ENCODE measurements around the gene NOC4L. TPM values are rescaled to one million over a fixed set of nuclear protein-coding genes. Genes with fewer than 3 reads are reported as not detected.

The NOC4L gene
- total RNA-seq, 1 experiment from 2014 or later: 62.5 TPM

DNA sequence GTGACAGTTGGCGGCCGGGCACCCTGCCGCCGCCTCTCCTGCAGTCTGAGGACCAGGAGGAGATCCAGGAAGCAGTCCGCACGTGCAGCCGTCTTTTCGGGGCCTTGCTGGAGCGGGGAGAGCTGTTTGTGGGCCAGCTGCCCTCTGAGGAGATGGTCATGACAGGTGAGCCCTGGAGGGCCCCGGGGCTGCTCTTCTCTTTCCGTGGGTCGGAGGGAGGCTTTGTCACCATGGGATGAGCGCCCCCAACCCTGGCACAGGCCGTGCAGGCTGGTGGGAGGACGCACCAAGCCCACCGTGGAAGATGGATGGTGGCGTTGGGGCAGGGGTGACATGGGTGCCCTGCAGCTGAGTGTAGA, 532 bp downstream of the NOC4L start:
- CTCF ChIA-PET: interaction anchor here (0.6 to 1.0 kb wide), 3 partner anchors 9 to 267 kb away, joined by 3 to 7 read pairs (median 3); no protein-coding TSS in a partner anchor
- Mint-ChIP-seq H3K4me3 (ENCODE audit: low read depth, unreplicated experiment) (peak overlapping the region; percentile 95), H3K27me3 (ENCODE audit: unreplicated experiment) (no peaks in the 10 kb centered on the region), H3K9me3 (ENCODE audit: low read depth, unreplicated experiment) (no peaks in the 10 kb centered on the region), H3K36me3 (ENCODE audit: insufficient read depth, unreplicated experiment) (peaks cover 74% of the 10 kb centered on the region), H3K4me1 (ENCODE audit: low read depth, unreplicated experiment) (peaks cover 20% of the 10 kb centered on the region), H3K27ac (ENCODE audit: unreplicated experiment) (peak overlapping the region; percentile 99)
- no TSS peak for BruUV-seq (replicated peaks)
- intact Hi-C loops (cut with micrococcal nuclease; ENCODE audit: unreplicated experiment): no loop called here
- TF ChIP-seq, protein P1, sequence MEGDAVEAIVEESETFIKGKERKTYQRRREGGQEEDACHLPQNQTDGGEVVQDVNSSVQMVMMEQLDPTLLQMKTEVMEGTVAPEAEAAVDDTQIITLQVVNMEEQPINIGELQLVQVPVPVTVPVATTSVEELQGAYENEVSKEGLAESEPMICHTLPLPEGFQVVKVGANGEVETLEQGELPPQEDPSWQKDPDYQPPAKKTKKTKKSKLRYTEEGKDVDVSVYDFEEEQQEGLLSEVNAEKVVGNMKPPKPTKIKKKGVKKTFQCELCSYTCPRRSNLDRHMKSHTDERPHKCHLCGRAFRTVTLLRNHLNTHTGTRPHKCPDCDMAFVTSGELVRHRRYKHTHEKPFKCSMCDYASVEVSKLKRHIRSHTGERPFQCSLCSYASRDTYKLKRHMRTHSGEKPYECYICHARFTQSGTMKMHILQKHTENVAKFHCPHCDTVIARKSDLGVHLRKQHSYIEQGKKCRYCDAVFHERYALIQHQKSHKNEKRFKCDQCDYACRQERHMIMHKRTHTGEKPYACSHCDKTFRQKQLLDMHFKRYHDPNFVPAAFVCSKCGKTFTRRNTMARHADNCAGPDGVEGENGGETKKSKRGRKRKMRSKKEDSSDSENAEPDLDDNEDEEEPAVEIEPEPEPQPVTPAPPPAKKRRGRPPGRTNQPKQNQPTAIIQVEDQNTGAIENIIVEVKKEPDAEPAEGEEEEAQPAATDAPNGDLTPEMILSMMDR (IDR thresholded peaks at IDR 0.05; ENCODE audit: unreplicated experiment): no peak
- DNase-seq: no peak

DNA sequence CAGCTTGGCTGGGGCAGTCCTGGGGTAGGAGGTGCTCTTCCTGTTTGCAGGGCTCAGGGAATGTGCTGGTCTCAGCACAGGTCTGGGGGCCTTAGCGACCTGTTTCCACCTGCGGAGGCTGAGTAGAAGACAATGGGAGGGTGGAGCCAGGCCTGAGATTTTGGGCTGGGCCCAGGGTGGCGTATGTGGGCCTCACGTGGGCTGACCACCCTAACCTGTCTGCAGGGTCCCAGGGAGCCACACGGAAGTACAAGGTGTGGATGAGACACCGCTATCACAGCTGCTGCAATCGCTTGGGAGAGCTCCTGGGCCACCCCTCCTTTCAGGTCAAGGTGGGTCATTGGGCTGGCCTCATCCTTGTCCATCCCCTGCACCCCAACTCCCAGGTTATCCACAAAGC, 1.1 kb downstream of the NOC4L start:
- Mint-ChIP-seq H3K27ac (ENCODE audit: unreplicated experiment) (peak overlapping the region; percentile 99), H3K27me3 (ENCODE audit: unreplicated experiment) (no peaks in the 10 kb centered on the region), H3K36me3 (ENCODE audit: insufficient read depth, unreplicated experiment) (peaks cover 69% of the 10 kb centered on the region), H3K4me3 (ENCODE audit: low read depth, unreplicated experiment) (peak overlapping the region; percentile 95), H3K9me3 (ENCODE audit: low read depth, unreplicated experiment) (no peaks in the 10 kb centered on the region), H3K4me1 (ENCODE audit: low read depth, unreplicated experiment) (peaks cover 20% of the 10 kb centered on the region)
- BruUV-seq (replicated peaks): no TSS peak
- intact Hi-C loops (cut with micrococcal nuclease; ENCODE audit: unreplicated experiment): no loop called here
- CTCF ChIA-PET: interaction anchor here (0.6 to 1.0 kb wide), 3 partner anchors 9 to 266 kb away, joined by 3 to 7 read pairs (median 3); no protein-coding TSS in a partner anchor
- DNase-seq: no peak
- TF ChIP-seq, protein P1 (IDR thresholded peaks at IDR 0.05; ENCODE audit: unreplicated experiment): no peak

DNA sequence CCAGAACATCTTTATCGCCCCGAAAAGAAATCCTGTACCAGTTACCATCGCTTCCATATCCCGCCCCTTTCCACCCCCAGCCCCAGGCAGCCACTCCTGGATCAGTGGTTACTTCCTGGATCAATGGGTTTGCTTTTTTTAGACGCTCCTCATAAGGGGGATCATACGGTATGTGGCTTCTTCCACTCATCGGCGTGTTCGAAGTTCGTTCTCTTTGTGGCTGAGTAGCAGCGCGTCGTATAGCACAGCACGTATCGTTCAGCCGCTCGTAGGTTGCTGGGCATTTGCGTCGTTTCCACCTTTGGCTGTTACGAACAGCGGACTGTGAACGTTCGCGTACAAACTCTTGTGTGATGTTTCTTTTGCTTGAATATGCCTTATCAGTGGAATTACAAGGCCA, 1.8 kb downstream of the NOC4L start:
- H3K4me1 Mint-ChIP-seq (ENCODE audit: low read depth, unreplicated experiment): peaks cover 20% of the 10 kb centered on the region
- CTCF ChIA-PET: no interaction called here
- TF ChIP-seq, protein P1 (IDR thresholded peaks at IDR 0.05; ENCODE audit: unreplicated experiment): no peak
- H3K9me3 Mint-ChIP-seq (ENCODE audit: low read depth, unreplicated experiment): no peaks in the 10 kb centered on the region
- H3K36me3 Mint-ChIP-seq (ENCODE audit: insufficient read depth, unreplicated experiment): peaks cover 61% of the 10 kb centered on the region
- DNase-seq: no peak
- no TSS peak for BruUV-seq (replicated peaks)
- no peaks in the 10 kb centered on the region for H3K27me3 Mint-ChIP-seq (ENCODE audit: unreplicated experiment)
- intact Hi-C loops (cut with micrococcal nuclease; ENCODE audit: unreplicated experiment): no loop called here
- H3K4me3 Mint-ChIP-seq (ENCODE audit: low read depth, unreplicated experiment): peak overlapping the region; percentile 95
- no peak overlapping the region for H3K27ac Mint-ChIP-seq (ENCODE audit: unreplicated experiment)

DNA sequence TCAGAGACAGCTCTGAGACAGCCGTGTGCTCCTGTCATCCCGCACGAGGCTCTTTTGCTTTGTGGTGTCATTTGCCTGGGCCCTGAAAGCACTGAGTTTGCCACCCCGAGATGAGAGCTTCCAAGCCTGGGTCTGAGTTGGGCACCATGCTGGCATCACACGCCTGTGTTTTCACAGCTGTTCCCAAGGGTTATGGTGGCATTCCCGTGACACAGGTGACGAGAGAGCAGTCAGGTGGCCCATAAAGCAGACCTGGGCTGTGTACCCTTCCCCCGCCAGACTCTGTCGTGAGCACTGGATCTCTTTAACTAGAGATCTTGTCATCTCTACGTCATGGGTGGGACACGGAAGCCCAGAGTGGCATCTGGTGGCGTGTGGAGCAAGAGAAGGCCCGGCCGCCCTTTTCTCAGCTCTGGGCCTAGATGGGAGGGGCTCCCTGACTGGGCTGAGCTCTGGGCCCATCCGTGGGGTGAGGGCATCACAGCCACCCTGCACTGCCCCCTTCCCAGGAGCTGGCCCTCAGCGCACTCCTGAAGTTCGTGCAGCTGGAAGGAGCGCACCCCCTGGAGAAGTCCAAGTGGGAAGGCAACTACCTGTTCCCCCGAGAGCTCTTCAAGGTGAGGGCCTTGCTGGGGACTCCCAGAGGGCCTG, 2.6 kb downstream of the NOC4L start:
- H3K36me3 Mint-ChIP-seq (ENCODE audit: insufficient read depth, unreplicated experiment): peaks cover 60% of the 10 kb centered on the region

More for the DNA sequence above, 2.6 kb downstream of the NOC4L start:
- no peak overlapping the region for H3K27ac Mint-ChIP-seq (ENCODE audit: unreplicated experiment)
- H3K4me3 Mint-ChIP-seq (ENCODE audit: low read depth, unreplicated experiment): no peak overlapping the region
- TF ChIP-seq, protein P1 (IDR thresholded peaks at IDR 0.05; ENCODE audit: unreplicated experiment): no peak
- H3K9me3 Mint-ChIP-seq (ENCODE audit: low read depth, unreplicated experiment): no peaks in the 10 kb centered on the region
- CTCF ChIA-PET: interaction anchor here (0.6 kb wide), 1 partner anchor 197 kb away, joined by 3 read pairs; the partner anchor contains the start of gene EP400
- intact Hi-C loops (cut with micrococcal nuclease; ENCODE audit: unreplicated experiment): no loop called here
- no peaks in the 10 kb centered on the region for H3K27me3 Mint-ChIP-seq (ENCODE audit: unreplicated experiment)
- DNase-seq: no peak
- peaks cover 20% of the 10 kb centered on the region for H3K4me1 Mint-ChIP-seq (ENCODE audit: low read depth, unreplicated experiment)
- BruUV-seq (replicated peaks): no TSS peak
